ENCODE measurements around the gene MRPS18C.
A peak's percentile ranks its signal among the peaks of the same experiment; 100 is the strongest.
"Not testable (repeated sequence)": the region's sequence is repeated elsewhere in the genome, so short reads cannot be mapped to it uniquely, and the experiment has no call there.

The MRPS18C gene

DNA sequence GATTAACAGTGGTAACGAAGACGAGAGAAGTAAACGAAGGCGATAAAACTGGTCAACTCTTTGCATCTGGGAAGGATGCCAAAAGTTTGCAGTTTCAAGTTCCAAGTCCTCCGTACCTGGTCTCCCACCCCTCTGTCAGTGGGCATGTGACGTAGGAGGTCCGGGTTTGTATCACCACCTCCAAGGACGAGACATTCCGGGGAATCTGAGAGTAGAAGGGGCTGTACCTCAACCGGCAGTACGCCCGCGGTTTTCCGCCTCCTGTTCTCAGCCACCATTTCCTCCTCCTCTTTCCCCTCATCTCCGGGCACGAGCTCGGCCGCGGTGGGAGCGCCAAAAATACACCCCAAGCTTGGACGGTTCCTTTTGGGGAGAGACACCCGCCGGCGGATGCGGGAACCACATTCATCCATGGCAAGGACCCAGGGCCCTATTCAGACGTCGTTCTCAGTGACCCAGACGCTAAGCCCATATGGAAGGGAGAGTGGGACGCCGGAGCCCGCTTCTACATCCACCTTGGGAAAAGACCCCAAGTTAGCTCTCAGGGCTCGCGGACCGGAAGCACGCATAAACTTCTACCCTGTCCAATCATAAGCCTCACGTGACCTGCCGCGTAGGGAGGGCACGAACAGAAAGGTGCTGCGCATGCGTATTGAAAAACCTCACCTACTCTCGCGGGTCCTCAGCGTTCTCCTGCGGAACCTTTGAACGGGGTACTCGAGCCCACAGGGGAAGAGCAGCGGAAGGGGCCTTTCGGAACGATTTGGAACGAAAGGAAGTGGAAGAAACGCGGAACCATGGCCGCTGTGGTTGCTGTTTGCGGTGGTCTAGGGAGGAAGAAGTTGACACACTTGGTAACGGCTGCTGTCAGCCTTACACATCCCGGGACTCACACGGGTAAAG lies at the start of gene MRPS18C, which contains the start of gene HELQ:
Gene MRPS18C (plus strand): TSS at position 778 of the 903 bp plus-strand sequence. CDS start 20 bp downstream, at position 798.
Gene HELQ (minus strand): TSS at position 543 of the 903 bp plus-strand sequence. CDS start 130 bp downstream, at position 413.
- DNase-seq (ENCODE audit: low spot score) = peak; percentile 94

DNA sequence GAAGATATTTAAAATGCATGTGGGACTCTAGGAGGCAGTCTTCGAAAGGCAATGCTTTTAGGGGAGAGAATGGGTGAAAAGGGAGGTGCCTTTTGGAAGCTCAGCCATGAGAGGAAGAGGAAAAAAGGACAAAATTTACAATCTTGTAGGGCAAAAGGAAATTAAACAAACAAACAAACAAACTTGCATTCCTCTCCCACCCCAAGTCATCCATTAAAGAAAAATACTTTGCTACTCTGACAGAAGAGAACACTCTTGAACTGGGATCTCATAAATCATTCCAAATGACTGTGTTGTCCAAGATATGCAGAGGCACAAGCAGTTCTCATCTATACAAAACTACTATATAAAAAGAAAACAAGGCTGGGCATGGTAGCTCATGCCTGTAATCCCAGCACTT lies 47.0 kb upstream of the MRPS18C start:
- no peak for DNase-seq (ENCODE audit: low spot score)

DNA sequence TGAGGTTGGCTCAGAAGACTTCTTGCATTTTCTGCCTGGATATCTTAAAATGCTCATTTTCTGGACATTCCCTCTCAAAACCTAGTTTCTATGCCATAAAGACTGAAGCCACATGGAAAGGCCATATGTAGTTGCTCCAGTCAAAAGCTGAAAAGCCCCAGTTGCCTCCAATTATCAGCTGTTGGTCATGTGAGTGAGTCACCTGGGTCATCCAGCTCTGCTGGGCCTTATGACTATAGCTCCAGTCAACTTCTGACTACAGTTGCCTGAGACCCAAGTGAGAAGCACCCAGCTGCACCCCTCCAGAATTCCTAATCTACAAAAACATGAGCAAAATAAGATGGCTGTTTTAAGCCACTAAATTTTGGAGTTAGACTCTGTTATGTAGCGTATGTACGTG lies 42.2 kb upstream of the MRPS18C start:
- DNase-seq (ENCODE audit: low spot score) = no peak

DNA sequence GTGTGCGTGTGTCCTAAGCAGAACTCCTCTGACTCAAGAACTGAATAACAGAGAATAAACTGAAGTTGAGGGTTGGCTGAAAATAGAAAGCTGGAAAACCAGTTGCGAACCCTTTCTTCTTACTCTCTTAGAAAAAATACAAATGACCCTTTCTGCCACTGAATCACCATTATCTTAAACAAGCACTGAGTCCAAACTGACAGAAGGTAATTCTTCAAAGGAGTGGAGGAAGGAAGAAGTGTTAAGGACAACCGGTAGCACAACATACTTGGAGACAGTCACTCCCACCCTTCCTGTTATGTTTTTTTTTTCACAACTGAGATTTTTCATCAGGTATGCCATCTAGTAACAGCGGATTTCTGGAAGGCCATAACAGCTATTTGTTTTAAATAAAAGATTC lies 38.3 kb upstream of the MRPS18C start:
- no peak for DNase-seq (ENCODE audit: low spot score)

DNA sequence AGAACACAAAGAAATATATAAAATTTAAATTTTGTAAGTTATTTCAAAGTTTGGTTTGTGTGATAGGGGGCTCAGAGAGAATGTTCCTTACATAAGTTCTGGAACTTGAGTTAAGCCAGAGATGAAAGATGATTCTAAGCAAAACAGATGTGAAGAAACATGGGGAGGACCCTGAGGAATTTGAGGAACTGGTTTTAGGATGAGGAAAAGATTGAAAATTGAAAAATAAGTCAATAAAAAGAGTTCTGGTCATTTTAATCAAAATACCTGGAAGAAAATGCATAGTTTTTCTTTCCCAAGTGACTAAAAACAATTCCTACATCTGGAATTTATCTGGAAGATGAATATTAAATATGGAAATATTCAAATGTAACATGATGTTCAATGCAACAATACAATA lies 37.6 kb upstream of the MRPS18C start:
- no peak for DNase-seq (ENCODE audit: low spot score)

DNA sequence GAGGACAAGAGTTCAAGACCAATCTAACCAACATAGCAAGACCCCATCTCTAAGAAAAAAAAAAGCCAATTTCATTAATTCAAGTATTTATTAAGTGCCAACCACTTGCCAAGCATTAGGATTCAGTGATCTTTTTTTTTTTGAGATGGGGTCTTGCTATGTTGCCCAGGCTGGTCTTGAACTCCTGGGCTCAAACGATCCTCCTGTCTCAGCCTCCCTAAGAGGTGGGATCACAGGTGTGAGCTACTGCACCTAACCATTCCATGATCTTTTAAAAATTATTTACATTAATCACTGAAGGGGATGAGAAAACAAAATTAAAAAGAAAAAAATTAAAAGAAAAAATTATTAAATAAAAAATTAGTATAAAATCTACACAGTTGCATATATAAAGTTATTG lies 24.7 kb upstream of the MRPS18C start:
- no peak for DNase-seq (ENCODE audit: low spot score)

DNA sequence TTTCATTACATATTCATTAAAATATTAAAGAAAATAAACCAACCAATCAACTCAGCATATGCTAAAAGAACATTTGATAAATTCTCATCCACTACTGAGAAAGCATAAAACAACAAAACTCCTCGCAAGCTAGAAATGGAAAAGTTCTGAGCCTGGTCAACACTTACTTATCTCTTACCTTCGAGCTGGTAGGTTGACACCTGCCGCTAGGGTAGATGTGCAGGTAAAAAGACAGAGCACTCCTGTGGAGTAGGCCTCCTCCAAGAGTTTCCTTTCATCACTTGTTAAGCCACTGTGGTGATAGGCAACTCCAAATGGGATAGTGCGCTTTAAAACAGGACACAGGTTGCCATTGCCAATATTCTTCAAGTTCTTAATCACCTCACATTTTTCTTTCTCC lies 19.2 kb upstream of the MRPS18C start:
- no peak for DNase-seq (ENCODE audit: low spot score)

DNA sequence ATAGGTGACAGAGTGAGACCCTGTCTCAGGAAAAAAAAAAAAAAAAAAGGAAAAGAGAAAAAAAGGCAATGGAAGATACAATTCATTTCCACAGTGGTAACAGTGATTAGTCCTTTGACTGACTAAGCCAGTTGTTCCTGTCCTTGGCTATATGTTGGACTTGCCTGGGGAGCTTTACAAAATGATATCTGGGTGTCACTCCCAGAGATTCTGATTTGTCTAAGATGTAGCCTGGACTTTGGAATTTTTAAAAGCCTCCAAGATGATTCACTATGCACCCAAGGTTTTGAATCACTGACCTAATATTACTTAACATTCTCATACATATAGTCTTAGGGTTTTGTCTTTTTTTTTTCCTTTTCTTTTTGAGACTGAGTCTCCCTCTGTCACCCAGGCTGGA lies 17.1 kb upstream of the MRPS18C start:
- DNase-seq (ENCODE audit: low spot score) = no peak

DNA sequence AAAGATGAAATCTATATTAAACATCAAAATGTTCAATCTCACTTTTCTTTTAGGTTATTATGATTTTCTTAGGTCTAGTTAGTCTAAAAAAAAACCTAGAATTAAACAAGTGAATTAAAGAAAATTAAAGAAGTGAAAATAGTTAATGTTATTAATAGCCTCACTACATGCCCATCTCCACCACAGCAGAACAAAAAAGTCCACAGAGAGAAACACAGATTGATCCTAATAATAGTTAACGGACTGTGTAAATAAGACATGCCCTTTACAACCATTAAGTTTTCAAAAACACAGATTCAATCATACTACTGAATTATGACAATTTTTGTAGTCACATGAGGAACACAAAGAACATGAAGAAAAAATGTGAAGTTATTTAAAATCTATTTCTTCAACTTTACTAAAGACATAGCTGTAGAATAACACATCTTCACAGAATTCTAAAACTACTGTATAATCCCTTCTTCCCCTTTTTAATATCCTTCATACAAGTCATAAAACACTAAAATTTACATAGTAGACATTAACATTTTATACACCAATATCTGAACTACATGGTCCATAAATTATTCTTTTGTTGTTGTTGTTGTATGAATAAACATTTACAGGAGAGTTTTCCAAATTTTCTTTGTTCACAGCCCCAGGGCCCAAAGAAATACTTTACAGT lies 15.6 kb upstream of the MRPS18C start:
- no peak for DNase-seq (ENCODE audit: low spot score)

DNA sequence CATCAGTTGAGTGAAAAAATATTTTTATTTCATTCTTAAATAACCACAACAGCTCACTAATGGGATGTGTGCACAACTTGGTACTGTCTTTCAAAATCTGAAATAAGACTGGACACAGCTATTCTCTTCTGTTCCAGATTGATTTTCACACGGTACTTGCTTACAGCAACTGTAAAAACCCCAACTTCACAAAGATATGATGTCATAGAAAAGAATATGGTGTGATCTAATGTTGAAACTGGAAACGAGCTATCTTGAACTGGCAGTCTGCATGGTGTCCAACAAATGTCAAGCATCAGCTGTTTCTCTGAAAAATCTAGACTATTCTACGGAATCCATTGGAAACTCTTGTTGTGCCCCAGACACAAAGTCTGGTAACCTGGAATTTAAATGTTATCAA lies 15.0 kb upstream of the MRPS18C start:
- no peak for DNase-seq (ENCODE audit: low spot score)

DNA sequence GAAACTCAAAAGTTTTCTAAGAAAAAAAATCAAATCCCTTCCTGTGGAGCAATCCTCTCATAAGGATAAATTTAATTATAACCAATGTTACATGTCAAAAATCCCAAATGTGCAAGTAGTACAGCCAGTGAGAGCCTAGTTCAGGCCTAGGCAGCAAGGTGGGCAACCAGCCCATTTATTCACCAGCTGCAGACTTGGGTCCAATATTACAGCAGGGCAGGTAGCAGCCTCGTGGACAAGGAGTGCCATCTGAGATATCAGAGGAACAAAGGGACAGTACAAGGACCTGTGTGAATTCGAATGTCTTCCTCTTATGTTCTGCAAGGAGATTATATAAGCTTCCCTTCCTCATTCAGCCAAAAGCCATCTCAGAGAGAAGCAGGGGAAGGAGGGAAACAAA lies 6.8 kb upstream of the MRPS18C start:
- no peak for DNase-seq (ENCODE audit: low spot score)

DNA sequence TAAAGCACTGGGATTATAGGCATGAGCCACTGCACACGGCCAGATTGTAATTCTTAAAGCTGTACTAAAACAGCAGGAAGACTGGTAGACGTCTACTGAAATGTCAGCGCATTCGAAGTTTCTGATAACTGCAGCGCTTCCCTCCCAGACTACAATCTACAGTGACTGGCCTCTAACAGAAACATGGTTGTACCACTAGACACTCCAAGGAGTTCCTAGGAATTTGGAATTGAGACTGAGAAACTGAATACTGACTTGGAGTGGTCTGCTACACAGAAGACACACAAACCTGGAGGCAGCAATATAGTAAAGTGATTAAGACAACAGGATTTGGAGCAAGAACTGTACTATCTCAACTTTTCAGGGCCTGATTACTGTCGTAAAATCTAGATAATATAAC lies 1.2 kb upstream of the MRPS18C start:
- no peak for DNase-seq (ENCODE audit: low spot score)

DNA sequence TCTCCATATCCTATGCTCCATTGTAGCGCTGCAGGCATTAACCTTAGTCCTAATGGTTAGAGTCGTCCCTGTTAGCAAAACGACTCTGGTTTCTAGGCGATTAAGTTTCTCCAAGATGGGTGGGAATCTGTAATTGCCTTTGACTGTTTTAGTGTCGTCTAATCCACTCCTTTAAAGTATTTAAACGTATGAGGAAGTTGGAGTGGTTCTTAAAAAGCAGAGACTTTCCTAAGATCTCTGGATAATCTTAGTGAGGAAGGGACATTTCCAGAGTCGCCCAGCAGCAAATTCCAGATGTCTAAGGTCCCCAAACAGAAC lies 285 bp downstream of the MRPS18C start:
- DNase-seq (ENCODE audit: low spot score) = no peak

DNA sequence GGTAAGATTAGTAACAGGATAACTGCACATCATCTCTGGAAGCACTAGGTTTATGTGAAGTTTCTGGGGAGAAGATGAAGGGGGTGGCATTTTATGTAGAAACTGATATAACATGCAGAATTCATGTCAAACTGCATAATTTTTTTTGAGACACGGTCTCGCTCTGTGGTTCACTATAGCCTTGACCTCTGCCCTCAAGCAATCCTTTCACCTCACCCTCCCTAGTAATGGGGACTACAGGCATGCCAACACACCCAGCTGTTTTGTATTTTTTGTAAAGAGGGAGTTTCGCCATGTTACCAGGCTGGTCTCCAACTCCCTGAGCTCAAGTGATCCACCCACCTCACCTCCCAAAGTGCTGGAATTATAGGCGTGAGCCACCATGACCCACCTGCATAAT lies 17.6 kb downstream of the MRPS18C start:
- no peak for DNase-seq (ENCODE audit: low spot score)

DNA sequence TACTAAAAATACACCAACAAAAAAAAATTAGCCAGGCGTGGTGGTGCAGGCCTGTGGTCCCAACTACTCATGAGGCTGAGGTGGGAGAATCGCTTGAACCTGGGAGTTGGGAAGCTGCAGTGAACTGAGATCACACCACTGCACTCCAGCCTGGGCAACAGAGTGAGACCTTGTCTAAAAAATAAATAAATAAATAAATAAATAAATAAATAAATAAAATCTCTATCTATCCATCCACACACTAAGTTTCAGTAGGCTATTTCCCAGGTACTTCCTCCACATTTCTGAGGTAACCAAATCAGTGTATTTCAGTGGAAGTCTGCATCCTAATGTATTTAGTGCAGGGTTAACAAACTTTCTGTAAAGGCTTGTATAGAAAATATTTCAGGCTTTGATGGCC lies 18.1 kb downstream of the MRPS18C start:
- no peak for DNase-seq (ENCODE audit: low spot score)

DNA sequence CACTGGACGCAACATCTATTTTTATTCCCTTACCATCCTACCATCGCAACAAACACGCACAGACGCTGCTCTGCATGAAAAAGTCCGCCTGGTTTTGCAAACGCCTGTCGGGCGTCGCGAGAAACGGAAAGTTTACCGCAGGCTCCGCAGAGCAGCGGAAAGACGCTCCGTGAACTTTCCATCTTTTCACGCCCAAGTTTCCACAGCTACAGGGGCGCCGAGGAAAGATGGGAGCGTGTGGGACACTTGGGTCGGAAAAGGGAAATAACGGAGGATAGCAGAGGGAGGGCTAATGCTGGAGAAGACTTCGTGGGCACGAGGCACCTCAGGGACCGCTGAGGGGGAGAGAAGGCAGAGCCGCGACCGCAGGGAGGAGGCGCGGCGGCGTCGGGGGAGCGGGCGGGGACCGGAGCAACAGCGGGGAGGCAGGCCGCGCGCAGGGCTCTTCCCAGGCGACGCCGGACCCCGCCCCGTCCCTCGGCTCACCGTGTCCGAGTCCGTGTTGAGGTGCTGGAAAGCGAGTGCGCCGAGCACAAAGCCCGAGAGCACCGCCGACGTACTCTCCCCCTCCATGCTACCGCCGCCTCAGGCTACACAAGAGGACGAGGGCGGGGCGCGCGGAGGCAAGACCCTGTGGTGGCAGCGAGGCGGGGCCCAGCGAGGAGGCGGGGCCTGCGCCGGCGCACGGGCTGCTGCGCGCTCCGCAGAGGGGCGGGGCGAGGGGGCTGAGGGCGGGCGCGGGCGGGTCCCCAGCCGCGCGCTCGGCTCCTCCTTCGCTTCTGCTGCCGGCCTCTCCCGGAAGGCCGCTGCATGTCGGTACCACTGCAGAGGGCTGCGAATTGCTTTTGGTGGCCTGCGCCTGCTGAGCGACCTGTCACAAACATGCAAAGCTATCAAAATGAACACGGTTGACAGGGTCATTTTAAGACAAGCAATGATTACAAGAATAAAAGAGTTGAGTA lies 28.9 kb downstream of the MRPS18C start, which contains the start of gene ABRAXAS1:
Gene ABRAXAS1 (minus strand): TSS at position 601 of the 962 bp plus-strand sequence. CDS start 28 bp downstream, at position 573.
- peak; percentile 96 for DNase-seq (ENCODE audit: low spot score)

DNA sequence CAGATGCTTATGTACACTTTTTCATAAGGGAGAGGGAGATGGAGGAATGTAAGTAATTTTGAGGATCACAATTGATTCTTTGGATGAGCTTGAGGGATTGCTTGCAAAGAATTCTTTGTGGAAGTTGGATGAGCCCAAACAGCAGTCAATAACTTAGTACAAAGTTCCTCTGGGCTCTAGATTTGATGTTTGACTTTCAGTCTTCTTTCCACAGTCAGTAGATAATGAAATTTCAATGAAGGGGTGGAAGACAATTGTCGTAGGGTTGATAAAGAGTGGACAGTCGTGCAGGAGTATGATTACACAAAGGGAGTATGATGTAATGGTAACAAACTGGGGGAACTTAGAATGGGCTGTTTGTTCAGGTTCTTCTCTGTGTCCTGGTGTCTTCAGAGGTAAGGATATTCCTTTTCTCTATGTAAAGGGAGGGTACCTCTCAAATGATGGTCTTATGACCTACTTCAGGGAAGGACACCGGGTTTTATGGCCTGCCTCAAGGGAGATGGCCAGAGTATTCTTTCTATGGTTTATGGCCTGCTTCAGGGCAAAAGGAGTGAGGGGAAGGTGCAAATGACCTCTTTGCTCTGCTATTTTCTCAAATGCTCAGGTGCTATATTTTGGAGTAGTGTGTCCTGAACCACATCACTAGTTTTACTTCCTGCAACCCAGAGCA lies 30.7 kb downstream of the MRPS18C start:
- no peak for DNase-seq (ENCODE audit: low spot score)

DNA sequence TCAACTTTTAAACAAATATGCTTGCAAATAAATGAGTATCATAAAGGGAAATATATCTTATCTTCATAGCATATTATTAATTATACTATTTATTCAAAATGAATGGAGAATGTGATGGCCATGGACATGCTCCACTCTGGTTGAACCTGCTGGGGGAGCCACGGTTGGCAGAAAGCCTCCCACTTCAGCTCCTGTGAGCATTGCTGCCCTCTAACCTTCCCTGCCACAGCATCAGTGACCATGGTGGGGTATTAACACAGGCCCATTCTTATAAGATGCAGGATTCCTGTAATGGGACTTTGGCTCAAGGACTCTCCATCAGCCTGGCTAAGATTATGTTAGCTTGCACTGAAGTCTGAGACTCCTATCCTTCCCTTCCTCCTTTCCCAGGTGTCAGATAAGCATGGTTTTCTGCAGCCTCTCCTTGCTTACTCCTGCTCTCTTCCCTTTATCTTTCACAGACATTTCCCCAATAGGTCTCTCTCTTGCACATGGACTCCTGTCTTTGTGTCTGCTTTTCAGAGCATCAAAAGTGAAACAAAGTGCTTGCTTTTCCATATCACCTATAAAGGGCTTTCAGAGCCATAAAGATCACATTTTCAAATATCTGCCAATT lies 34.0 kb downstream of the MRPS18C start:
- DNase-seq (ENCODE audit: low spot score) = peak; percentile 29

DNA sequence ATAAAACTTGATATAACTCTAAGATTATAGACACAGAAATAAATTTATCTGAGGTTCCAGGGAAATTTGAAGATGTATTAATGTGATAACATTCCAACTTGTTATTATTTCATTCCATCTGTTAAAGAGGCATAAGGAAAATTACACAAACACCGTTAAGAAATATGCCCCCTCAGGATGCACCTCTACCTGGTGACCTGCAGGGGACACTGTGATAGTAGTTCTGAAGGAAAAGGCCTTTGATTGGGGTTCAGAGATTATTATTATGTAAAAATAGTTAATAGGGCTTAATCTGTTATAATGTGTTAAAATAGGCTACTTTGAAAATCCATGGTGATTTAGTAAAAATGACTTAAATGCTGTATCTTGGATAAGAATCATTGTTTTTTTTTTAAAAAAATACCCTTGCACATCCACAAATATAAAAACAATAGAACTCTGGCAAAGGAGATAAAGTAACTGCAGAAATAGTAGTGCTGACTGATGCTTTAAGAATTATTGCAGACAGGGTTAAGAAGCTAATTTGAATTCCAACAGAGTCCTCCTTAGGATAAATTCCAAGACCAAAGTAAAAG lies 35.1 kb downstream of the MRPS18C start:
- peak; percentile 4 for DNase-seq (ENCODE audit: low spot score)

DNA sequence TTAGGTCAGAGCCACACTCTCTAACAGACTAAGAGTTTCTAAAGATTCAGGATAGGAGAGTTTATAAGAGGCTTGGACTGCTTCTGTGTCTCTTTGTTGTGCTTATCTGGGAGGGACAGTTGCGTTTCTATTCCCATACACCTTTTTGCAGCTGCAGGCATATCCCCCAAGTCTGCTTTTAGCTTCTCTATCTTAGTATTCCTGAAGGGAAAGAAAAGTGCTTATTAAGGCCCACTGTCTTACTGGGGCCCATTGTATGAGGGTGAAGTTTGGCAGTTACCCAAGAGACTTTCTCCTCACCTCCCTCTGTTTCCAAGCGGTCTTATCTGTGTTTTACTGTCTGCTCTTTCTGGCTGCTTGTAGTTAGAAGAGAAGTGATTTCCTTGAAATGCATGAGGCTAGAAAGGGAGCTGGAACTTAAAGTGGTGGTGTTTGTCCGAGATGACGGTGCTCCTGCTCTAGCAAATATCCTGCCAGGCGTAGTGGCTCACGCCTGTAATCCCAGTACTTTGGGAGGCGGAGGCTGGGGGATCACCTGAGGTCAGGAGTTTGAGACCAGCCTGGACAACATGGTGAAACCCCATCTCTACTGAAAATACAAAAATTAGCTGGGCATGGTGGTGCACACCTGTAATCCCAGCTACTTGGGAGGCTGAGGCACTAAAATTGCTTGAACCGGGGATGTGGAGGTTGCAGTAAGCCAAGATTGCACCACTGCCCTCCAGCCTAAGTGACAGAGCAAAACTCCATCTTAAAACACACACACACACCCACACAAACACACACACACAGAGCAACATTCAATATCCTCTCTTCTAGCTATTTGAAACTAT lies 40.4 kb downstream of the MRPS18C start:
- DNase-seq (ENCODE audit: low spot score) = not testable (repeated sequence)

All from ecto neural progenitor cell (in vitro differentiated cells).